Ovary (tissue), 9 donors: Measurements from ENCODE around the gene PTPN7. TPM values are rescaled to one million over a fixed set of nuclear protein-coding genes. Genes with fewer than 3 reads are reported as not detected.

ENCODE experiments used
- DNase-seq, 5 donors: peaks; one replicate each; pipeline ENCODE4 v3.0.0-alpha.2; 2019 to 2020
- H3K27ac ChIP-seq, 2 donors: fragments of 200-600 bp; one replicate each; pipeline versions ENCODE4 v1.5.1 to v1.8.0; 2019 to 2022
- H3K27me3 ChIP-seq: fragments of 200-600 bp; one replicate; pipeline ENCODE4 v1.8.0; 2022
- H3K36me3 ChIP-seq: fragments of 200-600 bp; sonication (generic); one replicate; pipeline ENCODE4 v1.5.1; 2019
- H3K4me1 ChIP-seq: one replicate; pipeline ENCODE4 v1.8.1; 2013; ENCODE audit warnings: mild to moderate bottlenecking, moderate library complexity; ENCODE audit not compliant: insufficient read depth
- H3K4me3 ChIP-seq: fragments of 200-600 bp; sonication (generic); one replicate; pipeline ENCODE4 v1.5.1; 2017
- H3K9me3 ChIP-seq, 2 donors: fragments of 200-600 bp in 1 of 2; sonication (generic) in 1 of 2; one replicate each; pipeline versions ENCODE4 v1.5.1 to v1.8.1; 2013 to 2019; ENCODE audit warnings: mild to moderate bottlenecking in 1 of 2, moderate library complexity in 1 of 2
- CTCF ChIP-seq, 3 donors: fragments of 450-650 bp in 2 of 3; fragments of 200-600 bp in 1 of 3; IDR thresholded peaks; one replicate each; pipeline versions ENCODE4 v1.5.1 to v1.8.0; 2016 to 2022; ENCODE audit warnings: antibody characterized with exemption in 3 of 3, mild to moderate bottlenecking in 1 of 3
- EP300 ChIP-seq: sonication (generic); formaldehyde crosslinking; IDR thresholded peaks from one replicate; pipeline ENCODE4 v1.6.1; 2017; ENCODE audit warnings: antibody characterized with exemption
- POLR2A ChIP-seq: fragments of 450-650 bp; IDR thresholded peaks from one replicate; pipeline ENCODE4 v1.6.1; 2017; ENCODE audit warnings: antibody characterized with exemption, mild to moderate bottlenecking, moderate library complexity
- WGBS, 3 donors: extraction: QIAGEN DNeasy Blood & Tissue Kit in 1 of 3; methylation state at CpG; one replicate each; pipeline versions ENCODE4 v1.1.5 to v1.1.7; 2013 to 2017; 5-methylcytosine and 5-hydroxymethylcytosine counted together
- intact Hi-C, 4 donors: fragments of 100-400 bp; cut with DNase I; formaldehyde crosslinking; loops; one replicate each; pipeline versions ENCODE4 v1.11.0 to v1.15.1; 2022 to 2023
- polyA plus RNA-seq, 2 donors: library from polyadenylated mRNA; stranded (reverse); fragments of 200-250 nt in 1 of 2; fragments of 350-450 nt in 1 of 2; fragmentation: Illumina TruSeq in 1 of 2; extraction: RNeasy Lipid Tissue Mini Kit (QIAGEN cat#74804) in 1 of 2; gene quantifications; one replicate each; pipeline ENCODE4 v1.2.3, GENCODE V29; 2013 to 2014
- total RNA-seq, 7 donors: library from RNA; depleted of rRNA in 2 of 7; stranded (reverse); fragments of >200 nt in 2 of 7; fragmentation: NEBNext Ultra II Directional in 3 of 7; extraction: Animal tissue kit (Norgen Biotek cat#: 25700) in 3 of 7; gene quantifications; one replicate each; pipeline versions ENCODE4 v1.1.0 to v1.2.4, GENCODE V29; 2016 to 2023
- donor health status: DM: no; HTN: no; CAD: no; lungs with moderate emphysema.
- donor health status: DM: no; HTN: no; CAD: no.
- donor health status: Bipolar disorder and iron deficiency.
- donor health status: DM: yes; HTN: yes; CAD: no.
- donor health status: DM: no; HTN: no; CAD: no.
- donor health status: DM: yes; HTN: yes; CAD: no.

Gene PTPN7
- total and polyA plus RNA-seq, 9 donors = 0.58 to 15.4 (median 1.7) TPM

- 50 to 55% (median 53%) methylated on average over 7 of the region's 7 CpGs for WGBS, 3 donors
- H3K27ac ChIP-seq = no peak overlapping the region
- no peak for DNase-seq
- no peaks in the 10 kb centered on the region for H3K27me3 ChIP-seq
- TF ChIP-seq CTCF (IDR thresholded peaks at IDR 0.05) = no peak
- no peak for TF ChIP-seq POLR2A
- TF ChIP-seq EP300 = no peak
- H3K9me3 ChIP-seq = no peaks in the 10 kb centered on the region
- intact Hi-C loops = loop anchor here in 2 of 4 donors (5.0 to 10.0 kb wide), 3 partner anchors 109 to 226 kb away; partner anchors contain the start of gene ELF3 (in 1 of the 2)
- H3K4me1 ChIP-seq = no peaks in the 10 kb centered on the region
- H3K36me3 ChIP-seq = no peaks in the 10 kb centered on the region
- no peak overlapping the region for H3K4me3 ChIP-seq
Measured at GRCh38 chr1:202121006-202121405, 39.4 kb downstream of the PTPN7 start.

- H3K27me3 ChIP-seq = no peaks in the 10 kb centered on the region
- no peaks in the 10 kb centered on the region for H3K9me3 ChIP-seq
- H3K4me3 ChIP-seq = no peak overlapping the region
- TF ChIP-seq CTCF (IDR thresholded peaks at IDR 0.05) = no peak
- TF ChIP-seq POLR2A = no peak
- no peak for TF ChIP-seq EP300
- H3K4me1 ChIP-seq = peaks cover 2% of the 10 kb centered on the region
- no peaks in the 10 kb centered on the region for H3K36me3 ChIP-seq
- no peak overlapping the region for H3K27ac ChIP-seq
- WGBS, 3 donors = 77 to 82% (median 79%) methylated on average over 10 of the region's 10 CpGs
- intact Hi-C loops = loop anchor here in 1 of 4 donors (5.0 kb wide), 1 partner anchor 106 kb away; the partner anchor contains the start of gene ELF3
- DNase-seq = no peak
Measured at GRCh38 chr1:202117898-202118371, 42.5 kb downstream of the PTPN7 start.

- Histone ChIP-seq H3K9me3 (no peaks in the 10 kb centered on the region), H3K36me3 (no peaks in the 10 kb centered on the region), H3K27ac (no peak overlapping the region), H3K4me3 (no peak overlapping the region), H3K27me3 (no peaks in the 10 kb centered on the region), H3K4me1 (peaks cover 2% of the 10 kb centered on the region)
- TF ChIP-seq POLR2A (no peak), CTCF (IDR thresholded peaks at IDR 0.05) (no peak), EP300 (no peak)
- no peak for DNase-seq
- intact Hi-C loops = loop anchor here in 1 of 4 donors (5.0 kb wide), 1 partner anchor 104 kb away; the partner anchor contains the start of gene ELF3
- WGBS, 3 donors = 96 to 98% (median 96%) methylated on average over 8 of the region's 8 CpGs
Measured at GRCh38 chr1:202116287-202116686, 44.1 kb downstream of the PTPN7 start.

GRCh38 chr1:202113690-202114300, 46.6 kb downstream of the PTPN7 start:
- Histone ChIP-seq H3K4me1 (peaks cover 2% of the 10 kb centered on the region), H3K36me3 (no peaks in the 10 kb centered on the region), H3K27me3 (no peaks in the 10 kb centered on the region), H3K9me3 (no peaks in the 10 kb centered on the region), H3K4me3 (no peak overlapping the region), H3K27ac (peak overlapping the region in 1 of 2 donors; percentile 41)
- WGBS, 3 donors = 45 to 61% (median 58%) methylated on average over 2 of the region's 2 CpGs
- TF ChIP-seq CTCF (IDR thresholded peaks at IDR 0.05) (no peak), POLR2A (no peak), EP300 (no peak)
- intact Hi-C loops = no loop called here
- DNase-seq = no peak
